GM12878 (cell line): ENCODE measurements around the gene CNTRL. TPM values are rescaled to one million over a fixed set of nuclear protein-coding genes. Genes with fewer than 3 reads are reported as not detected.

ENCODE experiments used
- ATAC-seq: fragments of 200-7000 bp; cut with Tn5 transposase; 3 replicates; pipeline ENCODE4 v1.9.1; 2020; ENCODE audit warnings: mild to moderate bottlenecking, moderate library complexity
- BruUV-seq: library from RNA; stranded (reverse); fragments of 400-500 nt; replicated peaks from 2 replicates; lab custom pipeline; 2021; lab: Mats Ljungman, UMichigan
- CTCF ChIA-PET: fragments of 300-600 bp; sonication (Branson Sonifier 250); formaldehyde crosslinking; extraction: SDS; loops from one replicate; lab custom pipeline; 2021; ENCODE audit warnings: inconsistent platforms; lab: Yijun Ruan, JAX
- POLR2A ChIA-PET: fragments of 350-600 bp; formaldehyde crosslinking; extraction: SDS; loops from one replicate; lab custom pipeline; 2021; ENCODE audit warnings: inconsistent platforms; lab: Charles Lee
- RAD21 ChIA-PET: fragments of 300-600 bp; sonication (Branson Sonifier 250); formaldehyde crosslinking; loops from one replicate; lab custom pipeline; 2023; ENCODE audit warnings: antibody characterized with exemption; ENCODE audit not compliant: unreplicated experiment; lab: Charles Lee
- SMC1A ChIA-PET: fragments of 300-600 bp; sonication (Branson Sonifier 250); formaldehyde crosslinking; loops from one replicate; lab custom pipeline; 2023; ENCODE audit not compliant: unreplicated experiment, uncharacterized antibody; lab: Charles Lee
- DNase-seq: peaks from one replicate; pipeline ENCODE4 v3.0.0-alpha.2; 2011; ENCODE audit warnings: low read depth, low spot score
- FAIRE-seq: peaks from 3 replicates; lab custom pipeline; 2011; peaks lifted over from hg19 to GRCh38; lab: Jason Lieb, UNC
- H2AFZ ChIP-seq: 2 replicates; pipeline ENCODE4 v1.6.0; 2011; ENCODE audit warnings: low read depth, low read length, control low read depth; ENCODE audit not compliant: control insufficient read depth
- H3K27ac ChIP-seq: 2 replicates; pipeline ENCODE4 v1.5.1; 2011; ENCODE audit warnings: control low read depth; ENCODE audit not compliant: control insufficient read depth, insufficient read depth
- H3K27me3 ChIP-seq, 2 experiments: replicated peaks in 1 of 2; 2 replicates each; pipeline versions ENCODE4 v1.6.0 to v1.6.1; 2011; ENCODE audit warnings: low read length in 1 of 2; ENCODE audit not compliant: control insufficient read depth in 2 of 2, insufficient read depth in 2 of 2
- H3K36me3 ChIP-seq, 2 experiments: 2 replicates each; pipeline ENCODE4 v1.5.1; 2011; ENCODE audit warnings: low read length in 1 of 2; ENCODE audit not compliant: control insufficient read depth in 2 of 2, insufficient read depth in 2 of 2
- H3K4me1 ChIP-seq: 2 replicates; pipeline ENCODE4 v1.6.1; 2011; ENCODE audit warnings: mild to moderate bottlenecking, low read length, moderate library complexity, mixed read lengths; ENCODE audit not compliant: control insufficient read depth, insufficient read depth
- H3K4me2 ChIP-seq: 2 replicates; pipeline ENCODE4 v1.6.0; 2011; ENCODE audit warnings: control low read depth; ENCODE audit not compliant: control insufficient read depth, insufficient read depth
- H3K4me3 ChIP-seq: fragments of 200-600 bp; sonication (generic); 2 replicates; pipeline ENCODE4 v1.5.1; 2016
- H3K79me2 ChIP-seq: 2 replicates; pipeline ENCODE4 v1.6.0; 2011; ENCODE audit warnings: low read length; ENCODE audit not compliant: control insufficient read depth, insufficient read depth
- H3K9ac ChIP-seq: 2 replicates; pipeline ENCODE4 v1.8.0; 2011; ENCODE audit warnings: low read length, control low read depth, mixed read lengths; ENCODE audit not compliant: control insufficient read depth, insufficient read depth
- H3K9me3 ChIP-seq: replicated peaks from 3 replicates; pipeline ENCODE4 v1.5.1; 2011; ENCODE audit warnings: mild to moderate bottlenecking, low read length; ENCODE audit not compliant: control insufficient read depth, insufficient read depth
- H4K20me1 ChIP-seq: 2 replicates; pipeline ENCODE4 v1.6.0; 2011; ENCODE audit not compliant: control insufficient read depth, insufficient read depth
- BHLHE40 ChIP-seq, 2 experiments: fragments of 450-650 bp in 1 of 2; IDR thresholded peaks; 2 replicates each; pipeline ENCODE4 v1.6.1; 2011 to 2017; ENCODE audit warnings: low read depth in 2 of 2, borderline replicate concordance in 1 of 2, improper control_type of control experiment in 1 of 2, low read length in 1 of 2, mild to moderate bottlenecking in 1 of 2
- CEBPZ ChIP-seq: fragments of 150-350 bp; IDR thresholded peaks from 2 replicates; pipeline ENCODE4 v1.6.1; 2016; ENCODE audit warnings: low read depth, low read length
- CHD4 ChIP-seq: fragments of 200-600 bp; sonication (generic); IDR thresholded peaks from 2 replicates; pipeline ENCODE4 v1.6.1; 2016; ENCODE audit warnings: mild to moderate bottlenecking
- GABPA ChIP-seq: IDR thresholded peaks from 2 replicates; pipeline ENCODE4 v1.6.1; 2014; ENCODE audit warnings: antibody characterized with exemption, low read depth, mild to moderate bottlenecking, inconsistent platforms
- HDGF ChIP-seq: fragments of 450-650 bp; IDR thresholded peaks from 2 replicates; pipeline ENCODE4 v1.6.1; 2016; ENCODE audit warnings: antibody characterized with exemption
- HSF1 ChIP-seq: fragments of 150-350 bp; IDR thresholded peaks from 2 replicates; pipeline ENCODE4 v1.6.1; 2014; ENCODE audit warnings: mild to moderate bottlenecking, low read depth, low read length
- JUND ChIP-seq: IDR thresholded peaks from 2 replicates; pipeline ENCODE4 v1.6.1; 2012; ENCODE audit warnings: low read depth, mild to moderate bottlenecking, low read length, improper control_type of control experiment, moderate library complexity
- MYC ChIP-seq: IDR thresholded peaks from 2 replicates; pipeline ENCODE4 v1.6.1; 2011; ENCODE audit warnings: mild to moderate bottlenecking, low read length, moderate library complexity, inconsistent platforms; ENCODE audit not compliant: insufficient read depth, insufficient replicate concordance, insufficient read length, severe bottlenecking
- RAD51 ChIP-seq: fragments of 450-650 bp; IDR thresholded peaks from 2 replicates; pipeline ENCODE4 v1.6.1; 2016; ENCODE audit warnings: moderate library complexity, mild to moderate bottlenecking, inconsistent platforms
- RB1 ChIP-seq: fragments of 450-650 bp; formaldehyde crosslinking; IDR thresholded peaks from 2 replicates; pipeline ENCODE4 v1.6.1; 2017; ENCODE audit warnings: mild to moderate bottlenecking, borderline replicate concordance
- RELB ChIP-seq: fragments of 450-650 bp; IDR thresholded peaks from 2 replicates; pipeline ENCODE4 v1.6.1; 2017; ENCODE audit warnings: low read depth, mild to moderate bottlenecking, moderate library complexity
- SIN3A ChIP-seq: IDR thresholded peaks from 2 replicates; pipeline ENCODE4 v1.6.1; 2012; ENCODE audit warnings: low read depth, low read length, improper control_type of control experiment
- SREBF1 ChIP-seq: IDR thresholded peaks from 2 replicates; pipeline ENCODE4 v1.6.1; 2012; ENCODE audit warnings: mild to moderate bottlenecking, low read length
- WGBS: methylation state at CpG from one replicate; pipeline ENCODE4 v1.1.6; 2016; ENCODE audit warnings: low lambda C conversion rate; ENCODE audit not compliant: insufficient replicate concordance, insufficient coverage; ENCODE audit errors: missing lambda C conversion rate; 5-methylcytosine and 5-hydroxymethylcytosine counted together
- in situ Hi-C: fragments of 300-500 bp; cut with MboI; formaldehyde crosslinking; loops from 9 replicates; pipeline ENCODE4 v1.14.3; 2018; ENCODE audit warnings: mixed read lengths
- intact Hi-C: fragments of 100-400 bp; cut with micrococcal nuclease; formaldehyde crosslinking; loops from one replicate; pipeline ENCODE4 v1.14.2; 2022; ENCODE audit not compliant: unreplicated experiment
- polyA plus RNA-seq, 11 experiments: library from polyadenylated mRNA; depleted of rRNA in 4 of 11; unstranded in 6 of 11; stranded (reverse) in 5 of 11; fragments of >200 nt; fragmentation: Nextera tagmentation in 4 of 11; fragmentation: Illumina TruSeq in 1 of 11; extraction: Ambion mirVana in 4 of 11; extraction: Trizol in 1 of 11; gene quantifications; 1 replicate in 1 of 11; 2 replicates in 10 of 11; pipeline versions ENCODE4 v1.2.1 to v1.2.3, GENCODE V29; 2011 to 2016; ENCODE audit warnings: inconsistent platforms in 2 of 11, missing spikeins in 2 of 11, low read depth in 1 of 11
- total RNA-seq, 4 experiments: library from RNA; depleted of rRNA in 3 of 4; stranded (reverse); fragments of >200 nt in 3 of 4; fragmentation: Illumina TruSeq in 1 of 4; extraction: Trizol in 1 of 4; gene quantifications; 2 replicates each; pipeline versions ENCODE4 v1.2.1 to v1.2.3, GENCODE V29; 2013 to 2021

CNTRL gene
- total and polyA plus RNA-seq, 10 of the 15 experiments (the other 5 are each of a cell fraction or from before 2014, with no cell fraction given) = 20.0 to 65.4 (median 38.8) TPM

- Histone ChIP-seq H2AFZ (peak overlapping the region; percentile 25), H3K4me2 (peak overlapping the region; percentile 70), H3K79me2 (peaks cover 3% of the 10 kb centered on the region), H3K36me3 (no peaks in the 10 kb centered on the region), H3K9me3 (no peaks in the 10 kb centered on the region), H3K4me3 (peak overlapping the region; percentile 23; the same call in 1 of the 2 replicates), H3K9ac (peak overlapping the region; percentile 40; the same call in 1 of the 2 replicates), H3K27me3 (no peaks in the 10 kb centered on the region), H4K20me1 (no peaks in the 10 kb centered on the region), H3K4me1 (peaks cover 21% of the 10 kb centered on the region), H3K27ac (peak overlapping the region; percentile 50)
- peak; percentile 95 for FAIRE-seq
- intact Hi-C loops = no loop called here
- ChIA-PET POLR2A (interaction anchor here (0.5 to 1.4 kb wide), 3 partner anchors 10 to 618 kb away, joined by 3 to 6 read pairs (median 3); no protein-coding TSS in a partner anchor), RAD21 (interaction anchor here (0.9 to 1.7 kb wide), 4 partner anchors 9 to 114 kb away, joined by 3 to 5 read pairs (median 3); no protein-coding TSS in a partner anchor), SMC1A (interaction anchor here (0.6 to 2.5 kb wide), 5 partner anchors 8 to 71 kb away, joined by 3 to 9 read pairs (median 4); no protein-coding TSS in a partner anchor), CTCF (interaction anchor here (1.6 to 1.9 kb wide), 3 partner anchors 8 to 451 kb away, joined by 6 to 8 read pairs (median 7); no protein-coding TSS in a partner anchor)
- peak; percentile 79 for ATAC-seq
- in situ Hi-C loops = no loop called here
- no TSS peak for BruUV-seq
- peak; percentile 66 for DNase-seq
- WGBS = 0% methylated on average over 2 of the region's 2 CpGs
- TF ChIP-seq HDGF = 0 out of 2 replicates have a peak, but pooled peaks have one; percentile 42
- TF ChIP-seq MYC = no peak
- no peak for TF ChIP-seq SIN3A
- no peak for TF ChIP-seq CHD4
- peak in 1 of 2 experiments; percentile 10; a peak in 1 of 4 replicates for TF ChIP-seq BHLHE40 (IDR thresholded peaks at IDR 0.05; ENCODE audit: borderline replicate concordance in 1 of 2, low read depth in 2 of 2, low read length in 1 of 2)
- no peak for TF ChIP-seq CEBPZ
- TF ChIP-seq RB1 = no peak
- TF ChIP-seq HSF1 = no peak
- no peak for TF ChIP-seq RELB
- no peak for TF ChIP-seq GABPA
- TF ChIP-seq SREBF1 = no peak
- no peak for TF ChIP-seq JUND
- no peak for TF ChIP-seq RAD51
Observed at GRCh38 chr9:121207371-121207940, 132.7 kb downstream of the CNTRL start.
